ENCODE measurements around the gene FOXJ3.

- no peak for TF ChIP-seq POLR2AphosphoS5 (IDR thresholded peaks at IDR 0.05)
- TF ChIP-seq CTCF (IDR thresholded peaks at IDR 0.05 in 8 of 11, conservative IDR thresholded peaks at IDR 0.05 in 3 of 11) = no peak
- no peak for TF ChIP-seq POLR2A (IDR thresholded peaks at IDR 0.05)
Observed at GRCh38 chr1:42328047-42328625, 6.9 kb downstream of the FOXJ3 start.

Measured in spleen (tissue), 7 donors.